Stimulated activated memory B cell treated with anti-CD40 and anti-IgM and Interleukin-4, amounts not matched to agents 10 μg/mL and 1 μg/mL and 100 μg/mL, for 72 hours (primary cell): ENCODE measurements around the gene MPHOSPH9.
A peak's percentile ranks its signal among the peaks of the same experiment; 100 is the strongest.
"Not testable (repeated sequence)": the region's sequence is repeated elsewhere in the genome, so short reads cannot be mapped to it uniquely, and the experiment has no call there.

Experiments
- ATAC-seq: fragments of 150-1000 bp; cut with Tn5 transposase; 2 replicates; pipeline ENCODE4 v1.10.0; 2021
- H3K27ac Mint-ChIP-seq: one replicate; pipeline ENCODE4 v1.8.0; 2022; ENCODE audit warnings: mild to moderate bottlenecking, mixed read lengths
- H3K27me3 Mint-ChIP-seq: one replicate; pipeline ENCODE4 v1.8.0; 2022; ENCODE audit warnings: mixed read lengths
- H3K36me3 Mint-ChIP-seq: one replicate; pipeline ENCODE4 v1.8.0; 2022; ENCODE audit warnings: mixed read lengths
- H3K4me1 Mint-ChIP-seq: one replicate; pipeline ENCODE4 v1.8.0; 2022; ENCODE audit warnings: mixed read lengths
- H3K4me3 Mint-ChIP-seq: one replicate; pipeline ENCODE4 v1.8.0; 2022; ENCODE audit warnings: mild to moderate bottlenecking, moderate library complexity, mixed read lengths
- H3K9me3 Mint-ChIP-seq: one replicate; pipeline ENCODE4 v1.8.0; 2022; ENCODE audit warnings: mixed read lengths

MPHOSPH9 gene

DNA sequence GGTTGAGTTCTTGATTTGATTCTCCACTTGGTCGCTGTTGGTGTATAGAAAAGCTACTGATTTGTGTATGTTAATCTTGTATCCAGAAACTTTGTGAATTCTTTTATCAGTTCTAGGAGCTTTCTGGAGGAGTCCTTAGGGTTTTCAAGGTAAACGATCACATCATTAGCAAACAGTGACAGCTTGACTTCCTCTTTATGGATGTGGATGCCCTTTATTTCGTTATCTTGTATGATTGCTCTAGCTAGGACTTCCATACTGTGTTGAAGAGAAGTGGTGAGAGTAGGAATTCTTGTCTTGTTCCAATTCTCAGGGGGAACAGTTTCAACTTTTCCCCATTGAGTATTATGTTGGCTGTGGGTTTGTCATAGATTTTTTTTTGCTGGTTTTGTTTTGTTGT is 12.7 kb upstream of the MPHOSPH9 start:
- Mint-ChIP-seq H3K27ac (peak overlapping the region; percentile 22), H3K4me3 (no peak overlapping the region), H3K9me3 (no peaks in the 10 kb centered on the region), H3K36me3 (peaks cover 47% of the 10 kb centered on the region), H3K4me1 (peaks cover 55% of the 10 kb centered on the region), H3K27me3 (no peaks in the 10 kb centered on the region)
- no peak for ATAC-seq

DNA sequence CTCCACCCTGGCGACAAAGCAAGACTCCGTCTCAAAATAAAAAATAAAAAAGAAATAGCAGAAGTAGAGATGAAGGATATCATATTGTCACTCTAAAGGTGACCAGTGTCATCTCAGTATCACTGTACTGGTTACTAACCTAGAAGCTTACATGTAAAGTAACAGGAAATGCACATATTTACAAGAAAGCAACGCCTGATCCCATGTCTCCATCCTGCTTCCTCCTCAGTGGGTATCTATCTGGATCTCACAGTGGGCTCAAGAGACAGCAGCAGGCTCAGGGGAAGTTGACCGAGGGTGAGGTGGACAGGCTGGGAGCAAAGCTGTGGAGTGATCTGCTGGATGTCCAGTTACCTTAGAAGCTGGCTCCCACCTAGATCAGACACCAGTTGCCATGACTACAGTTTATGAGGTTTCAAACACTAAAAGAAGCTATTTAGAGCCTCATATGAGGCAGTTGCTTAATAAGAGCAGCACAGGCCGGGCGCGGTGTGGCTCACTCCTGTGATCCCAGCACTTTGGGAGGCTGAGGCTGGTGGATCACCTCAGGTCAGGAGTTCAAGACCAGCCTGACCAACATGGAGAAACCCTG is 10.8 kb upstream of the MPHOSPH9 start:
- Mint-ChIP-seq H3K27ac (no peak overlapping the region), H3K36me3 (peaks cover 41% of the 10 kb centered on the region), H3K4me1 (peaks cover 51% of the 10 kb centered on the region), H3K27me3 (no peaks in the 10 kb centered on the region), H3K4me3 (no peak overlapping the region), H3K9me3 (no peaks in the 10 kb centered on the region)
- ATAC-seq, result no peak

GRCh38 chr12:123242116-123242904 is 9.4 kb upstream of the MPHOSPH9 start:
- ATAC-seq, result no peak
- Mint-ChIP-seq H3K27ac (peak overlapping the region; percentile 57), H3K36me3 (peaks cover 27% of the 10 kb centered on the region), H3K27me3 (no peaks in the 10 kb centered on the region), H3K9me3 (no peaks in the 10 kb centered on the region), H3K4me3 (no peak overlapping the region), H3K4me1 (peaks cover 52% of the 10 kb centered on the region)

DNA sequence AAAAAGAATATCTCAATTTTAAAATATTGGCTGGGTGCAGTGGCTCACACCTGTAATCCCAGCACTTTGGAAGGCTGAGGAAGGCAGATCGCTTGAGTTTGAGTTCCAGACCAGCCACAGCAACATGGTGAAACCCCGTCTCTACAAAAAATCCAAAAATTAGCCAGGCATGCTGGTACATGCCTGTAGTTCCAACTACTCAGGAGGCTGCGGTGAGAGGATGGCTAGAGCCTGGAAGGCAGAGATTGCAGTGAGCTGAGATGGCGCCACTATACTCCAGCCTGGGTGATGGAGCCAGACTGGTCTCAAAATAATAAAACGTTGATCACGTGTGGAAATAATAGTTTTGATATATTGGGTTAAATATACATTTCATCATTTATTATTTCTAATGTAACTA is 6.0 kb upstream of the MPHOSPH9 start:
- Mint-ChIP-seq H3K4me3 (no peak overlapping the region), H3K9me3 (no peaks in the 10 kb centered on the region), H3K27ac (no peak overlapping the region), H3K36me3 (peaks cover 17% of the 10 kb centered on the region), H3K27me3 (no peaks in the 10 kb centered on the region), H3K4me1 (peaks cover 52% of the 10 kb centered on the region)
- no peak for ATAC-seq

DNA sequence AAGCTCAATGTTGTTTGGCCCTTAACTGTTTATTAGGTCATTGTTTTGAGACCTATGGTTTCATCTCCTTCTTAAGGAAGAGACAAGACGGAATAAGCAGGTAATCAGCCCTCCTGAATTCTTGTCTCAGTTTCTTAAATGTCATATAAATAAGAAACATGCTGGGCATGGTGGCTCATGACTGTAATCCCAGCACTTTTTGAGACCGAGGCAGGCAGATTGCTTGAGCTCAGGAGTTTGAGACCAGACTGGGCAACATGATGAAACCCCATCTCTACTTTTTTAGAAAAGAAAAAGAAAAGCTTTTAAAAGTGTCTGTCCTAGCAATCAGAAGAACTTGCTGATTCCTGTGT is 5.4 kb upstream of the MPHOSPH9 start:
- H3K9me3 Mint-ChIP-seq, result no peaks in the 10 kb centered on the region
- H3K27me3 Mint-ChIP-seq, result no peaks in the 10 kb centered on the region
- H3K27ac Mint-ChIP-seq, result peak overlapping the region; percentile 88
- ATAC-seq, result no peak
- H3K4me1 Mint-ChIP-seq, result peaks cover 52% of the 10 kb centered on the region
- no peak overlapping the region for H3K4me3 Mint-ChIP-seq
- H3K36me3 Mint-ChIP-seq, result peaks cover 17% of the 10 kb centered on the region

DNA sequence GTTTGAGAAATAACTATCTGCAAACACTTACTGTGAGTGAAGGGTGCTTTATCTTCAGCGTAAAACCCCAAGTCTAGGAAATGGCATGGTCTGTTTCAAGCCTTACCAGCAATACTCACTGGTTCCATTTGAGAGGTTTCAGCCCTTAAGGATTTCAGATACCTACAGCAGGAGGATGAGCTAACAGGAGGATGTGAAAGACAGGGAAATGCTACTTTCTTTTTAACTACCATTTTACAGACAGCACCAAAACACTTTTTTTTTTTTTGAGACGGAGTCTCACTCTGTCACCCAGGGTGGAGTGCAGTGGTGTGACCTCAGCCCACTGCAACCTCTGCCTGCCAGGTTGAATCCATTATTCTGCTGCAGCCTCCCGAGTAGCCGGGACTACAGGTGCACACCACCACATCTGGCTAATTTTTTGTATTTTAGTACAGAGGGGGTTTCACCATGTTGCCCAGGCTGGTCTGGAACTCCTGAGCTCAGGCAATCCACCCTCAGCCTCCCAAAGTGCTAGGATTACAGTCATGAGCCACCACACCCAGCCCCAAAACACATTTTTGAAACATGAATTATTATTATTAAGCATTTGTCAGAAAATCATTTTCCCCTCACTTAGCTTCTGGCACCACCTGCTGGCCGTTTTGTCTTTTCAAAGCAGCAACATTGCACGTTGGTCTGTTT is 4.8 kb upstream of the MPHOSPH9 start:
- H3K4me3 Mint-ChIP-seq, result peak overlapping the region; percentile 72
- peaks cover 52% of the 10 kb centered on the region for H3K4me1 Mint-ChIP-seq
- H3K27me3 Mint-ChIP-seq, result no peaks in the 10 kb centered on the region
- peak; percentile 3 for ATAC-seq
- H3K27ac Mint-ChIP-seq, result peak overlapping the region; percentile 88
- H3K9me3 Mint-ChIP-seq, result no peaks in the 10 kb centered on the region
- H3K36me3 Mint-ChIP-seq, result peaks cover 17% of the 10 kb centered on the region

GRCh38 chr12:123233505-123234308 is 766 bp upstream of the MPHOSPH9 start:
- Mint-ChIP-seq H3K36me3 (peaks cover 12% of the 10 kb centered on the region), H3K4me3 (peak overlapping the region; percentile 90), H3K27ac (peak overlapping the region; percentile 91), H3K9me3 (no peaks in the 10 kb centered on the region), H3K4me1 (peaks cover 57% of the 10 kb centered on the region), H3K27me3 (no peaks in the 10 kb centered on the region)
- peak; percentile 25 for ATAC-seq

GRCh38 chr12:123232472-123232806 is 502 bp downstream of the MPHOSPH9 start:
- no peak for ATAC-seq
- Mint-ChIP-seq H3K4me3 (peak overlapping the region; percentile 90), H3K36me3 (peaks cover 12% of the 10 kb centered on the region), H3K27me3 (no peaks in the 10 kb centered on the region), H3K27ac (peak overlapping the region; percentile 91), H3K4me1 (peaks cover 53% of the 10 kb centered on the region), H3K9me3 (no peaks in the 10 kb centered on the region)

DNA sequence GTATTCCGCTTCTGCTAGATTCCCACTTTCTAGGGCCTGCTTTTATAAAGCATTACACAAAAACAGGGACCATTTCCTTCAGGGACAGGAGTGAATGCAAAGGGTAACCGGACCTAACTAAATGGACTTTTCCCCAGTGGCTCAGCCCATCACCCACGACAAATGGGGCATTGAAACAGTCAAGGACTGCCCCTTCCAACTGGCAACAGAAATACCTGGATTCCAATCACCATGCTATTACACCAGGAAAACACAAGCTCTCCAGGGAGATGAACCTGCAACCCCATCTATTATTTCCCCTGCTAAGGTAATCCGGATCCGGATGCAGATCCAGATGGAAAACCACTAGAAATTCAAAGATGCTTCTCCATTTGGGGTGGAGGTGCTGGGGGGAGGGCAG is 1.0 kb downstream of the MPHOSPH9 start:
- H3K4me1 Mint-ChIP-seq, result peaks cover 48% of the 10 kb centered on the region
- H3K27ac Mint-ChIP-seq, result peak overlapping the region; percentile 91
- peaks cover 12% of the 10 kb centered on the region for H3K36me3 Mint-ChIP-seq
- ATAC-seq, result no peak
- H3K27me3 Mint-ChIP-seq, result no peaks in the 10 kb centered on the region
- H3K4me3 Mint-ChIP-seq, result peak overlapping the region; percentile 90
- H3K9me3 Mint-ChIP-seq, result no peaks in the 10 kb centered on the region

GRCh38 chr12:123229051-123229450 is 3.9 kb downstream of the MPHOSPH9 start:
- Mint-ChIP-seq H3K27ac (peak overlapping the region; percentile 65), H3K9me3 (no peaks in the 10 kb centered on the region), H3K27me3 (no peaks in the 10 kb centered on the region), H3K4me1 (peaks cover 35% of the 10 kb centered on the region), H3K4me3 (peak overlapping the region; percentile 48), H3K36me3 (peaks cover 14% of the 10 kb centered on the region)
- ATAC-seq, result no peak

- no peak overlapping the region for H3K27ac Mint-ChIP-seq
- peaks cover 44% of the 10 kb centered on the region for H3K4me1 Mint-ChIP-seq
- no peak overlapping the region for H3K4me3 Mint-ChIP-seq
Measured at GRCh38 chr12:123227581-123228258, 5.2 kb downstream of the MPHOSPH9 start.

GRCh38 chr12:123225443-123225842 is 7.5 kb downstream of the MPHOSPH9 start:
- H3K4me1 Mint-ChIP-seq, result peaks cover 31% of the 10 kb centered on the region
- H3K36me3 Mint-ChIP-seq, result peaks cover 29% of the 10 kb centered on the region
- no peak overlapping the region for H3K4me3 Mint-ChIP-seq

More at GRCh38 chr12:123227581-123228258, 5.2 kb downstream of the MPHOSPH9 start:
- H3K27me3 Mint-ChIP-seq, result no peaks in the 10 kb centered on the region
- H3K36me3 Mint-ChIP-seq, result peaks cover 14% of the 10 kb centered on the region
- H3K9me3 Mint-ChIP-seq, result no peaks in the 10 kb centered on the region
- no peak for ATAC-seq

DNA sequence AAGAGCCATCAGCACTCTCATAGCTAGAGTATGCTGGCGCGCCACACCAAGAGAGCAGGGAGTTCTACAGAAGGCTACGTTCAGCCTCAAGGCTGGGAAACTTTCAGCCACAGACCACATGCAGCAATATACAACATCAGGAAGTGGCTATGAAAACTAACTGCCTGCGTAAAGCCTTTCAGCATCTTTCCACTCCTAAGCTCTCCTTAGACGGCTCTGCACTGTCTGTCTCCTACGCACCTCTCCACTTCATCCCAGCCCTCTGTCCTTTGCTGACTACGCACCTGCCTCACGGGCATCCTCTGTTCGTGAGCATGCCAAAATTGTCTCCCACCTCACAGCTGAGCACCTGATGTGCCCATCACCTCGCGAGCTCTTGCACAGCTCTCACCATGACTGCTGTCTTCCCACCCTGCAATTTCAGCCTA is 9.7 kb downstream of the MPHOSPH9 start:
- Mint-ChIP-seq H3K27me3 (no peaks in the 10 kb centered on the region), H3K27ac (peak overlapping the region; percentile 25), H3K9me3 (no peaks in the 10 kb centered on the region), H3K4me1 (peaks cover 15% of the 10 kb centered on the region), H3K4me3 (no peak overlapping the region), H3K36me3 (peaks cover 38% of the 10 kb centered on the region)
- ATAC-seq, result peak; percentile 93

More at GRCh38 chr12:123225443-123225842, 7.5 kb downstream of the MPHOSPH9 start:
- ATAC-seq, result no peak
- Mint-ChIP-seq H3K27me3 (no peaks in the 10 kb centered on the region), H3K9me3 (no peaks in the 10 kb centered on the region), H3K27ac (no peak overlapping the region)

DNA sequence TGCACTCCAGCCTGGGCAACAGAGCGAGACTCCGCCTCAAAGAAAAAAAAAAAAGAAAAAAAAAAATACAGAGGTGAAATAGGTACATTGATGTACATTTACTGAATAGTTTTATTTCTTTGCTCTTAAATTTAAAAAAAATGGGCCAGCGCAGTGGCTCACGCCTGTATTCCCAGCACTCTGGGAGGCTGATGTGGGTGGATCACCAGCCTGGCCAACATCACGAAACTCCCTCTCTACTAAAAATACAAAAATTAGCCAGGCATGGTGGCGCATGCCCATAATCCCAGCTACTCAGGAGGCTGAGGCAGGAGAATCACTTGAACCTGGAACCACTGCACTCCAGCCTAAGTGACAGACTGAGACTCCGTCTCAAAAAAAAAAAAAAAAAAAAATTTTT is 25.1 kb downstream of the MPHOSPH9 start:
- not testable (repeated sequence) for H3K9me3 Mint-ChIP-seq, H3K27ac Mint-ChIP-seq, H3K4me3 Mint-ChIP-seq, H3K4me1 Mint-ChIP-seq, ATAC-seq, H3K27me3 Mint-ChIP-seq
- H3K36me3 Mint-ChIP-seq, result peaks cover 37% of the 10 kb centered on the region

GRCh38 chr12:123206794-123207193 is 26.1 kb downstream of the MPHOSPH9 start:
- H3K4me1 Mint-ChIP-seq, H3K4me3 Mint-ChIP-seq, H3K27ac Mint-ChIP-seq, ATAC-seq, H3K27me3 Mint-ChIP-seq, H3K9me3 Mint-ChIP-seq: not testable (repeated sequence)
- H3K36me3 Mint-ChIP-seq, result peaks cover 39% of the 10 kb centered on the region
